ENCODE results near the gene SCAP.
"Not testable (repeated sequence)": the region's sequence is repeated elsewhere in the genome, so short reads cannot be mapped to it uniquely, and the experiment has no call there.

The SCAP gene

DNA sequence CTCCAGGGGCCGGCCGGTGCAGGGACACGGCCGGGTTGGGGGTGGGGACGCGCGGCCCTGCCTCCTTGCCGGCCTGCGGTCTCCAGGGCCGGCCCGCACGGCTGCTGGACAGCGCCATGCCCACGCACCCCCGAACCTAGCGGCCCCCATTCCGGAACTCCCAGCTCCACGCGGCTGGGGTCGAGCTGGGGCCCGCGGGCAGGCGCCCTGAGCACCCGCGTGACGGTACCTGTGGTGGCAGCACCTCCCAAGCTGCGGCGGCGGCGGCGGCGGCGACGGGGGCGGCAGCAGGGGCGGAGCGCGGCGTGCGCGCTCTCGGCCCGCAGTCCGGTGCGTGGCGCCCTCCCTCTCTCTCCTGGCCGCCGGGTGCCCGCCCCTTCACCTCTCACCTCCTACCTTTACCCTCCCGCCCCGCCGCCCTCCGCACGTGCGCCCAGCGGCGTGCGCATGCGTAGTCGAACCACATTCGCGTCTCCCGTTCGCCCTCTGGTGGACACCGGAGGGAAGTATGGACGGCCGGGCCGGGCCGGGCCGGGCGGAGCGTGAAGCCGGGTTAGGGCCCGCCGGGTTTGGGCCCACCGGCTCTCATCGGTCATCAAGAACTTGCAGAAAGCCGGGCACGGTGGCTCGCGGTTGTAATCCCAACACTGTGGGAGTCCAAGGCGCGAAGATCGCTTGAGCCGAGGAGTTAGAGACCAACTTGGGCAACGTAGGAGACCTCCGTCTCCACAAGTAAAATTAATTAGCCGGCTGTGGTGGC, at the start of gene SCAP:
Gene SCAP (minus strand): TSS at position 372 of the 760 bp plus-strand sequence. CDS start 32,948 bp downstream, outside the sequence.
- peak; percentile 96 for DNase-seq

DNA sequence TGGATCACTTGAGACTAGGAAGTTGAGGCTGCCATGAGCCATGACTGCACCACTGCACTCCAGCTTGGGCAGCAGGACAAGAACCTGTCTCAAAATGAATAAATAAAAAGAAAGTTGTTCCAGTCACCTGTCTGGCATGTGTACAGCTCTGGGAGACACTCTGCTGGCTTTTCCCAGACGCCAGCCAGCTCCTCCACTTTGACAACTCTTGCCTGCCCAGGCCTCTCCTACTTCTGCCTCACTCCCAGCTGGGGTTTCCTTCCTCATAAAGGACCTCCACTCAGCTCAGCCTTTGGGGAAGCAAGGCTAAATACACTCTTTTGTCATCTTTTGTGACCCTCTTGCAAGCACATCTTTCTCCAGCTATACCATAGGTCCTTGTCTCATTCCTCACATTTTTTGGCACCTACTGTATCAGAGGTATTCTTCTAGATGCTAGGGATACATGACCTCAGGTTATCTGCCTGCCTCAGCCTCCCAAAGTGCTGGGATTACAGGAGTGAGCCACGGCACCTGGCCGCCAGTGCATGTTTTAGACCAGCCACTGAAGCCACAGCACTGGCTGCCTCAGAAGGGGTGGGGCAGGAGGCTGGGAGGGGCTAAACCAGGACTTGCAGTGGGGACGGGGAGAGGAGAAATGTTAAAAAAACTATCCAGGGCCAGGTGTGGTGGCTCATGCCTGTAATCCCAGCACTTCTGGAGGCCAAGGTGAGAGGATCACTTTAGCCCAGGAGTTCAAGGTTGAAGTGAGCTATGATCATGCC, 47.8 kb upstream of the SCAP start:
- no peak for DNase-seq

GRCh38 chr3:47522082-47522987, 46.6 kb upstream of the SCAP start:
- DNase-seq: peak; percentile 73

DNA sequence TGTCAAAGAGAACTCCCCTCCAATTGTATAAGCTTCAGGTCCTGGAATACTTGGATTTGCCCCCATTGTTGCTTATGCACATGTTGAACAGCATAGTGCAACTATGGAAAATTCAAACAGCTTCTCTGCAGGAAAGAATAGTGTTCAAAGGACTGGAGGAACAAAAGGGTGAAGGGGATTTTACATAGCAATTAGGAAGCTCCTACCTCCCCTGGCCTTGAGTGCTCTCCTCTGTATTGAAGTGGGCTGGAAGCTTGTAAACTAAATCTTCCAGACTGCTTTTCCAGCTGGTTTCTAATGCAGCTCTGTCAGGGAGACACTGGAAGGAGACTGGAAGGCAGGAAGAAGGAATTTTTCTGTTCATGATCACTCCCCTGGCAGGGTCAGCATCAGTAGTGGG, 45.0 kb upstream of the SCAP start:
- no peak for DNase-seq

DNA sequence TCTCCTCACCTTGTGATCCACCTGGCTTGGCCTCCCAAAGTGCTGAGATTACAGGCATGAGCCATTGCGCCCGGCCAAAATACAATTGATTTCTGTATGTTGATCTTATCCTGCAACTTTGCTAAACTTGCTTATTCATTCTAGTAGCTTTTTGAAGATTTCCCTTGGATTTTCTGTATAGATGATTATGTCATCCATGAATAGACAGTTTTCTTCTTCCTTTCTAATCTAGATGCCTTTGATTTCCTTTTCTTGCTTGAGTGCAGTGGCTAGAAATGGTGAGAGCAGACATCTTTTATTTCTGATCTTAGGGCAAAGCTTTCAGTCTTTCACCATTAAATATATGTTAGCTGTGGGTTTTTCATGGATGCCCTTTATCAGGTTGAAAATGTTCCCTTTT, 42.2 kb upstream of the SCAP start:
- DNase-seq: no peak

DNA sequence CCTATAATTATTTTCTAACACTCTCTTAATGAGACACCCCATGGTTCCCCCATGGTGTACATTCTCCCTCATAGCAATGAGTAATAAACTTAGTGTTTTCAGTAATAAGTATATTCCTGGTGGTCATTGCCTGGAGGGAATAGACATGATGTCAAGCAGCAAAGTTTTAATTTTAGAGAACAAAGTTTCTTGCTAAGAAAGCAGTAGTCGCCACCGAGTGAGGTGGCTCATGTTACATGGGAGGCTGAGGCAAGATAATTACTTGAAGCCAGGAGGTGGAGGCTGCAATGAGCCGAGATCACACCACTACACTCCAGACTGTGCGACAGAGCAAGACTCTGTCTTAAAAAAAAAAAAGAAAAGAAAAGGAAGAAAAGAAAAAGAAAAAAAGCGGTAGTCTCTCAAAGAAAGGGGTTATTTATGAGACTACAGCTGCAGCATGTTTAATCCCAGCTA, 40.2 kb upstream of the SCAP start:
- DNase-seq: no peak

DNA sequence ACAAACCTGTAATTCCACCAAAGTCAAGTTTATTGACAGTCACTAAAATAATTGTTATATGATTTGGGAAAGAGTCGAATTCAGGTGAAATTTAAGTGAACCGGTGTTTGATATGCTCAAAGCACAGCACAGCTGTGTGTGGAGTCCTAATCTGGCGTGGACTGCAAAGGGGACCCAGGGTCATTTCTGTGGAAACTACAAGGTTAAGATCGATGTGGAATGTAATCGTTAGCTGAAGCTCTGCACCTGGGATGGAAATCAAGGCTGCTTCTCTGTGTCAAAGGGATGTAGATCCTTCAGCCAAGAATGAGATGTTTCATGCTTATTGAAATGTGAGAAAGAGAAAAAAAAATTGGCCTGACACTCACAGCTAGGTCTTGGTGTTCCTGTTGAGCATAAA, 39.4 kb upstream of the SCAP start:
- no peak for DNase-seq

- DNase-seq: peak; percentile 97
Measured at GRCh38 chr3:47513125-47513929, 37.6 kb upstream of the SCAP start, which contains the start of gene ELP6. ELP6 (minus strand) TSS chr3:47513712; CDS start chr3:47513590, 122 bp downstream.

GRCh38 chr3:47512416-47513124, 36.8 kb upstream of the SCAP start:
- DNase-seq: no peak

DNA sequence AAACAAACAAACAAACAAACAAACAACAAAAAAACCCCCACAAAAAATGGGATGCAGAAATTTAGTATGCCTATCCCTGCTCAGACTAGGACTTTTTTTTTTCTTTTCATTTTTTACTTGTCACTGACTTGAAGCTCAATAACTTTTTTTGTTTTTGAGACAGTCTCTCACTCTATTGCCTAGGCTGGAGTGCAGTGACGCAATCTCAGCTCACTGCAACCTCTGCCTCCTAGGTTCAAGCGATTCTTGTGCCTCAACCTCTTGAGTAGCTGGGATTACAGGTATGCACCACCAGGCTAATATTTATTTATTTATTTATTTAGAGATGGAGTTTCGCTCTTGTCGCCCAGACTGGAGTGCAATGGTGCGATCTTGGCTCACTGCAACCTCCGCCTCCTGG, 29.5 kb upstream of the SCAP start:
- DNase-seq: not testable (repeated sequence)

- no peak for DNase-seq
Measured at GRCh38 chr3:47504113-47504512, 28.4 kb upstream of the SCAP start.

DNA sequence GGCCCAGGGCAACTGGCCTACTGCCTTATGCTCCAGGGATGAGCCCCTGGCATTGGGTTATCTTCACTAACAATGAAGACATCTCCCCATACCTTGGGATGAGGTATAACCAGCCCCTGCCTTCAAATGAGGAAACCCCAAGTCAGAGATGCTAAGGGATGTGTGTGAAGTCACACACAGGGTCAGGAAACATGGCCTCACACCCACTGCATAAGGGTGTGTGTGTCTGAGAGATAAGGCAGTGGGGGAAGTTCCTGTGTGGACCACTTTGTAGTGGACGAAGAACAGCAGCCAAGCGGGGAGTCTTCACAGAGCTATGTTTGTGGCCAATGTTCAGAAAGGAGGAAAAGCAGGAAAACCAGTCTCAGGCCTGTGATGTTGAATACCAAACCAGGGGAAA, 27.3 kb upstream of the SCAP start:
- no peak for DNase-seq

GRCh38 chr3:47496892-47497291, 21.2 kb upstream of the SCAP start:
- no peak for DNase-seq

GRCh38 chr3:47495886-47496285, 20.1 kb upstream of the SCAP start:
- no peak for DNase-seq

GRCh38 chr3:47495111-47495510, 19.4 kb upstream of the SCAP start:
- no peak for DNase-seq

DNA sequence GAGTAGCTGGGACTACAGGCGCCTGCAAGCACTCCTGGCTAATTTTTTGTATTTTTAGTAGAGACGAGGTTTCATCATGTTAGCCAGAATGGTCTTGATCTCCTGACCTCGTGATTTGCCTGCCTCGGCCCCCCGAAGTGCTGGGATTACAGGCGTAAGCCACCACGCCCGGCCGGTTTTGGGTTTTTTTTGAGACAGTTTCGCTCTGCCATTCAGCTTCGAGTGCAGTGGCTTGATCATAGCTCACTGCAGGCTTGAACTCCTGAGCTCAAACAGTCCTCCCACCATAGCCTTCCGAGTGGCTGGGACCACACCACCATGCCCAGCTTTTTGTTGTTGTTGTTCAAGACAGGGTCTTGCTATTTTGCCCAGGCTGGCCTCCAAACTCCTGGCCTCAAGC, 16.0 kb upstream of the SCAP start:
- DNase-seq: no peak

- no peak for DNase-seq
Measured at GRCh38 chr3:47491186-47491585, 15.4 kb upstream of the SCAP start.

- DNase-seq: no peak
Measured at GRCh38 chr3:47487265-47487664, 11.5 kb upstream of the SCAP start.

- DNase-seq: no peak
Measured at GRCh38 chr3:47485812-47486211, 10.1 kb upstream of the SCAP start.

GRCh38 chr3:47482366-47482765, 6.6 kb upstream of the SCAP start:
- DNase-seq: no peak

DNA sequence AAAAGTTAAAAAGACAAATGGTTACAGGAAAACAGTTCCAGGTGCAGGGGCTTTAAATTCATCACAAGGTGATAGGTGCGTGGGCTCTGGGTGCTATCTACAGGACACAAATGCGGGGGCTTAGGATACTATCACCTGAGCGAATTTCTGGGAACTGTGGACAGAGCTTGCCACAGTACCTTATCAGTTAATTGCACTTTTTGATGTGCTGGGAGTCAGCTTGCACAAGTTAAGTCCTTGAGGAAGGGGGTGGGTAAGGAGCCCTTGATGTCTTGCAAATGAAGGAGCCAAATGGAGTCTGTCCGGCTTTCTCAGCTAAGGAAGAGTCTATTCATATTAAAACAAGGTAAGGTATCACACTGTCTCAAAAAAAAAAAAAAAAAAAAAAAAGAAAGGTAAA, 6.0 kb upstream of the SCAP start:
- not testable (repeated sequence) for DNase-seq

GRCh38 chr3:47480267-47480666, 4.5 kb upstream of the SCAP start:
- not testable (repeated sequence) for DNase-seq

Data from activated gamma-delta T cell treated with Interleukin-2 at 50 U/mL for 16 hours (primary cell).